Prostate gland (tissue), 2 donors: ENCODE data around the gene SUN2. TPM values are rescaled to one million over a fixed set of nuclear protein-coding genes. Genes with fewer than 3 reads are reported as not detected.

ENCODE experiments used
- DNase-seq: peaks from one replicate; pipeline ENCODE4 v3.0.0-alpha.2; 2019; ENCODE audit warnings: low spot score
- H3K27ac ChIP-seq, 2 donors: fragments of 200-600 bp; sonication (generic); 2 replicates each; pipeline ENCODE4 v1.5.1; 2017 to 2019
- H3K27me3 ChIP-seq: fragments of 200-600 bp; sonication (generic); replicated peaks from 2 replicates; pipeline ENCODE4 v1.5.1; 2019; ENCODE audit not compliant: insufficient read depth
- H3K36me3 ChIP-seq, 2 donors: fragments of 200-600 bp; sonication (generic); 1 replicate in 1 of 2; 2 replicates in 1 of 2; pipeline versions ENCODE4 v1.5.1 to v1.8.1; 2017 to 2019
- H3K4me1 ChIP-seq: fragments of 200-600 bp; sonication (generic); replicated peaks from 2 replicates; pipeline ENCODE4 v1.5.1; 2019
- H3K4me3 ChIP-seq, 2 donors: fragments of 200-600 bp; sonication (generic); 2 replicates each; pipeline ENCODE4 v1.5.1; 2017 to 2019
- H3K9me3 ChIP-seq: fragments of 200-600 bp; sonication (generic); 2 replicates; pipeline ENCODE4 v1.5.1; 2017
- CTCF ChIP-seq, 4 experiments: fragments of 200-600 bp in 2 of 4; fragments of 450-650 bp in 2 of 4; sonication (generic) in 2 of 4; IDR thresholded peaks; 1 replicate in 3 of 4; 2 replicates in 1 of 4; pipeline ENCODE4 v1.5.1; 2016 to 2019; ENCODE audit warnings: antibody characterized with exemption in 4 of 4, mild to moderate bottlenecking in 2 of 4, moderate library complexity in 2 of 4
- POLR2A ChIP-seq: fragments of 450-650 bp; IDR thresholded peaks from one replicate; pipeline ENCODE4 v1.6.1; 2016; ENCODE audit warnings: antibody characterized with exemption, mild to moderate bottlenecking
- POLR2AphosphoS5 ChIP-seq: sonication (generic); formaldehyde crosslinking; IDR thresholded peaks from one replicate; pipeline ENCODE4 v1.6.1; 2017; ENCODE audit warnings: antibody characterized with exemption
- WGBS: methylation state at CpG from one replicate; pipeline ENCODE4 v1.1.5; 2018; 5-methylcytosine and 5-hydroxymethylcytosine counted together
- intact Hi-C: fragments of 100-400 bp; cut with DNase I; formaldehyde crosslinking; loops from one replicate; pipeline ENCODE4 v1.14.2; 2022
- total RNA-seq, 2 donors: library from RNA; depleted of rRNA; stranded (reverse); fragments of >200 nt; gene quantifications; one replicate each; pipeline ENCODE4 v1.1.0, GENCODE V29; 2016

SUN2 gene
- total RNA-seq, 2 donors from 2014 or later, result 401 to 445 TPM

- no peaks in the 10 kb centered on the region for H3K36me3 ChIP-seq
- no peak overlapping the region for H3K27ac ChIP-seq
- H3K9me3 ChIP-seq, result no peaks in the 10 kb centered on the region
- no peaks in the 10 kb centered on the region for H3K27me3 ChIP-seq
- WGBS, result 77% methylated on average over 5 of the region's 5 CpGs
- no peak for DNase-seq
- TF ChIP-seq CTCF (IDR thresholded peaks at IDR 0.05) (no peak), POLR2AphosphoS5 (no peak), POLR2A (no peak)
- no peak overlapping the region for H3K4me3 ChIP-seq
- intact Hi-C loops, result no loop called here
- no peaks in the 10 kb centered on the region for H3K4me1 ChIP-seq
Measured at GRCh38 chr22:38798496-38798895, 42.7 kb upstream of the SUN2 start.

- no peak overlapping the region for H3K4me3 ChIP-seq
- H3K36me3 ChIP-seq, result no peaks in the 10 kb centered on the region
- no peaks in the 10 kb centered on the region for H3K27me3 ChIP-seq
- H3K27ac ChIP-seq, result no peak overlapping the region
- H3K4me1 ChIP-seq, result no peaks in the 10 kb centered on the region
- H3K9me3 ChIP-seq, result no peaks in the 10 kb centered on the region
- intact Hi-C loops, result no loop called here
- WGBS, result 83% methylated on average over 12 of the region's 12 CpGs
- no peak for TF ChIP-seq POLR2A
- no peak for TF ChIP-seq POLR2AphosphoS5
- TF ChIP-seq CTCF (IDR thresholded peaks at IDR 0.05), result no peak
- DNase-seq, result no peak
Measured at GRCh38 chr22:38796262-38796957, 40.6 kb upstream of the SUN2 start.

- intact Hi-C loops, result no loop called here
- no peaks in the 10 kb centered on the region for H3K27me3 ChIP-seq
- 83% methylated on average over 4 of the region's 4 CpGs for WGBS
- H3K27ac ChIP-seq, result no peak overlapping the region
- H3K9me3 ChIP-seq, result no peaks in the 10 kb centered on the region
- H3K36me3 ChIP-seq, result no peaks in the 10 kb centered on the region
- H3K4me1 ChIP-seq, result no peaks in the 10 kb centered on the region
- no peak for TF ChIP-seq POLR2A
- TF ChIP-seq POLR2AphosphoS5, result no peak
- TF ChIP-seq CTCF (IDR thresholded peaks at IDR 0.05), result no peak
- H3K4me3 ChIP-seq, result no peak overlapping the region
- DNase-seq, result no peak
Measured at GRCh38 chr22:38795569-38795968, 39.8 kb upstream of the SUN2 start.

- Histone ChIP-seq H3K4me1 (no peaks in the 10 kb centered on the region), H3K36me3 (no peaks in the 10 kb centered on the region), H3K27me3 (no peaks in the 10 kb centered on the region), H3K4me3 (peak within 1 kb of the TSS; percentile 54 to 76), H3K27ac (peak within 1 kb of the TSS; percentile 53 to 65), H3K9me3 (no peaks in the 10 kb centered on the region)
- intact Hi-C loops, result loop anchor here (5.0 kb wide), 1 partner anchor 37 kb away; the partner anchor contains the start of gene SUN2
- WGBS, result under 1% methylated on average over 44 of the region's 47 CpGs
- TF ChIP-seq POLR2A (peak; percentile 49), CTCF (IDR thresholded peaks at IDR 0.05) (peak in 2 of 4 experiments; percentile 5 to 19), POLR2AphosphoS5 (peak; percentile 96)
- peak; percentile 96 for DNase-seq
Measured at GRCh38 chr22:38793721-38794466, 38.1 kb upstream of the SUN2 start, which contains the start of gene DNAL4. Gene DNAL4 (minus strand): TSS chr22:38794143. CDS start chr22:38782731, 11,412 bp downstream.
